ENCODE measurements around the gene CHMP4A.
"Not testable (repeated sequence)": the region's sequence is repeated elsewhere in the genome, so short reads cannot be mapped to it uniquely, and the experiment has no call there.

CHMP4A gene

DNA sequence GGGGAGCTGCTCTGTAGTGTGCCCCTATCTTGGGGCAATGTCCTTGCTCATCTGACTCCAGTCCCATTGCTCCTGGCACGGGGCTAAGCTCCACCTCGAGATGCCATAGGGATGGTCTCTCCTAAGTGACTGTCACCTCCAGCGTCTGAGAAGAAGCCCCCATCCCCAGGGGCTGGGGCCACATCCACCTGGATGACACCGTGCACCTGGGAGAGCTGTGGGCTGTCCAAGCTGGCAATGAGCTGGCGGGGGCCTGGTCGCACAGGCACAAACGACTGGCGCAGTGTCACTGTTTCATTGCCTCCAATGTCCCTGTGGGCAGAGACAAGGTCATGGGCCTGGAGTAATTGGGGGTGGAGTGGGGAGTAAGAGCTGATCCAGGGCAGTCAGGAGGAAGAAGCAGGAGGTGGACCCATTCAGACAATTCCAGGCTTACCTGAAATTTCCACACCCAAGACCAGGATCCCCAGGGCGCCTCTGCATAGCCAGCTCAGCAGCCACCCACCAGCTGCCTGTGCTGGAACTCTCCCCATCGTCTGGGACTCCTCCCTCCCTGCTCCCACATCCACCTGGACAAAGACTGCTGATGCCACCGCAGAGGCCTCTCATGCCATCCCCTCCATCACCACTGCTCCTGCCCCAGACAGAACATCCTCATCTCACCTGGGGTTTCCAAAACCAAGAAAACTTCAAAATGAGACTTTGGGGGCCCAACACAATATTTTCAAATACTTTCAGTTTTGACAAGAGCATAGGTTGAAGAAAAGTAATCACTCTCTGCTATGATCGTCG lies 36.1 kb upstream of the CHMP4A start:
- Histone ChIP-seq H3K79me2 (no peaks in the 10 kb centered on the region), H3K27ac (no peak overlapping the region), H3K27me3 (ENCODE audit: control insufficient read depth, insufficient read depth, low read length) (no peaks in the 10 kb centered on the region), H3K36me3 (ENCODE audit: control insufficient read depth, insufficient read depth, low read length) (no peaks in the 10 kb centered on the region), H3K9ac (no peak overlapping the region), H2AFZ (no peak overlapping the region), H3K9me3 (ENCODE audit: control insufficient read depth, low read length) (no peaks in the 10 kb centered on the region), H3K4me2 (ENCODE audit: low read length) (no peak overlapping the region), H3K4me1 (no peaks in the 10 kb centered on the region), H3K4me3 (ENCODE audit: low read depth, low read length) (no peak overlapping the region)
- TF ChIP-seq, protein P1, sequence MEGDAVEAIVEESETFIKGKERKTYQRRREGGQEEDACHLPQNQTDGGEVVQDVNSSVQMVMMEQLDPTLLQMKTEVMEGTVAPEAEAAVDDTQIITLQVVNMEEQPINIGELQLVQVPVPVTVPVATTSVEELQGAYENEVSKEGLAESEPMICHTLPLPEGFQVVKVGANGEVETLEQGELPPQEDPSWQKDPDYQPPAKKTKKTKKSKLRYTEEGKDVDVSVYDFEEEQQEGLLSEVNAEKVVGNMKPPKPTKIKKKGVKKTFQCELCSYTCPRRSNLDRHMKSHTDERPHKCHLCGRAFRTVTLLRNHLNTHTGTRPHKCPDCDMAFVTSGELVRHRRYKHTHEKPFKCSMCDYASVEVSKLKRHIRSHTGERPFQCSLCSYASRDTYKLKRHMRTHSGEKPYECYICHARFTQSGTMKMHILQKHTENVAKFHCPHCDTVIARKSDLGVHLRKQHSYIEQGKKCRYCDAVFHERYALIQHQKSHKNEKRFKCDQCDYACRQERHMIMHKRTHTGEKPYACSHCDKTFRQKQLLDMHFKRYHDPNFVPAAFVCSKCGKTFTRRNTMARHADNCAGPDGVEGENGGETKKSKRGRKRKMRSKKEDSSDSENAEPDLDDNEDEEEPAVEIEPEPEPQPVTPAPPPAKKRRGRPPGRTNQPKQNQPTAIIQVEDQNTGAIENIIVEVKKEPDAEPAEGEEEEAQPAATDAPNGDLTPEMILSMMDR (IDR thresholded peaks at IDR 0.05), result no peak

DNA sequence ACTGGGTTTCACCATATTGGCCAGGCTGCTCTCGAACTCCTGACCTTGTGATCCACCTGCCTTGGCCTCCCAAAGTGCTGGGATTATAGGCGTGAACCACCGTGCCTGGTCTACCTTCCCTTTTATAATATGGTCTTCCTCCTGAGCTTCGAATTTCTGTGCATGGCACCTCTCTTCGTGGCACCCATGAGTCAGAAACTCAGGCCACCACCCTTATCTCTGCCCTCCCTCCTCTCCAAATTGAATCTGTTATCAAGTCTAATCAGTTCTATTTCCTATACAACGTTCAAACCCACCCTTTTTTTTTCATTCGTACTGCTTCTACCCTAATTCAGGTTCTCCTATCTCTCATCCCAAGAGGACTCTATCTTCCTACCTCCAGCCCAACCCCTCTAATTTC lies 34.1 kb upstream of the CHMP4A start:
- Histone ChIP-seq H3K79me2 (no peaks in the 10 kb centered on the region), H3K9ac (no peak overlapping the region), H3K9me3 (ENCODE audit: control insufficient read depth, low read length) (no peaks in the 10 kb centered on the region), H2AFZ (no peak overlapping the region), H3K27ac (no peak overlapping the region), H3K36me3 (ENCODE audit: control insufficient read depth, insufficient read depth, low read length) (no peaks in the 10 kb centered on the region), H3K4me2 (ENCODE audit: low read length) (no peak overlapping the region), H3K27me3 (ENCODE audit: control insufficient read depth, insufficient read depth, low read length) (no peaks in the 10 kb centered on the region), H3K4me3 (ENCODE audit: low read depth, low read length) (no peak overlapping the region), H3K4me1 (peaks cover 2% of the 10 kb centered on the region)
- TF ChIP-seq, protein P1 (IDR thresholded peaks at IDR 0.05), result no peak

GRCh38 chr14:24246765-24247212 lies 33.5 kb upstream of the CHMP4A start:
- H3K27me3 ChIP-seq (ENCODE audit: control insufficient read depth, insufficient read depth, low read length), result no peaks in the 10 kb centered on the region
- no peak overlapping the region for H3K27ac ChIP-seq
- H3K36me3 ChIP-seq (ENCODE audit: control insufficient read depth, insufficient read depth, low read length), result no peaks in the 10 kb centered on the region
- no peak overlapping the region for H2AFZ ChIP-seq
- no peak overlapping the region for H3K4me2 ChIP-seq (ENCODE audit: low read length)
- H3K4me1 ChIP-seq, result peaks cover 2% of the 10 kb centered on the region
- H3K9me3 ChIP-seq (ENCODE audit: control insufficient read depth, low read length), result no peaks in the 10 kb centered on the region
- TF ChIP-seq, protein P1 (IDR thresholded peaks at IDR 0.05), result no peak
- H3K4me3 ChIP-seq (ENCODE audit: low read depth, low read length), result no peak overlapping the region
- peaks cover under 1% of the 10 kb centered on the region for H3K79me2 ChIP-seq
- no peak overlapping the region for H3K9ac ChIP-seq

GRCh38 chr14:24245350-24245749 lies 32.1 kb upstream of the CHMP4A start:
- H2AFZ ChIP-seq; H3K9me3 ChIP-seq (ENCODE audit: control insufficient read depth, low read length); H3K27me3 ChIP-seq (ENCODE audit: control insufficient read depth, insufficient read depth, low read length); H3K9ac ChIP-seq; H3K27ac ChIP-seq; H3K36me3 ChIP-seq (ENCODE audit: control insufficient read depth, insufficient read depth, low read length); H3K4me3 ChIP-seq (ENCODE audit: low read depth, low read length); H3K4me1 ChIP-seq; H3K4me2 ChIP-seq (ENCODE audit: low read length): not testable (repeated sequence)
- peaks cover 14% of the 10 kb centered on the region for H3K79me2 ChIP-seq

- TF ChIP-seq, protein P1 (IDR thresholded peaks at IDR 0.05), result no peak
- peak overlapping the region; percentile 98 for H3K27ac ChIP-seq
- peaks cover 24% of the 10 kb centered on the region for H3K36me3 ChIP-seq (ENCODE audit: control insufficient read depth, insufficient read depth, low read length)
- H3K4me3 ChIP-seq (ENCODE audit: low read depth, low read length), result peak overlapping the region; percentile 100
- no peak overlapping the region for H3K9ac ChIP-seq
- peaks cover 8% of the 10 kb centered on the region for H3K4me1 ChIP-seq
- peaks cover 28% of the 10 kb centered on the region for H3K79me2 ChIP-seq
- H3K4me2 ChIP-seq (ENCODE audit: low read length), result peak overlapping the region; percentile 70
- peak overlapping the region; percentile 82 for H2AFZ ChIP-seq
- H3K27me3 ChIP-seq (ENCODE audit: control insufficient read depth, insufficient read depth, low read length), result no peaks in the 10 kb centered on the region
- H3K9me3 ChIP-seq (ENCODE audit: control insufficient read depth, low read length), result no peaks in the 10 kb centered on the region
Measured at GRCh38 chr14:24243336-24243836, 30.1 kb upstream of the CHMP4A start.
